Stimulated activated CD8-positive, alpha-beta memory T cell treated with anti-CD3 and anti-CD28 coated beads, Interleukin-15, amount 100 ng/mL, for 4 hours (primary cell): ENCODE results near the gene TAF8.

Source experiments
- DNase-seq, 2 donors: peaks; one replicate each; pipeline ENCODE4 v3.0.0-alpha.2; 2020; ENCODE audit warnings: low read depth in 2 of 2

The TAF8 gene

GRCh38 chr6:42095776-42096541, 45.6 kb downstream of the TAF8 start:
- DNase-seq, result no peak

GRCh38 chr6:42099340-42100028, 49.2 kb downstream of the TAF8 start:
- no peak for DNase-seq

GRCh38 chr6:42100029-42100901, 49.9 kb downstream of the TAF8 start:
- DNase-seq, result no peak

GRCh38 chr6:42101186-42101657, 50.9 kb downstream of the TAF8 start:
- DNase-seq, result no peak

- no peak for DNase-seq
Measured at GRCh38 chr6:42103216-42103615, 52.9 kb downstream of the TAF8 start.

GRCh38 chr6:42103753-42104094, 53.4 kb downstream of the TAF8 start:
- DNase-seq, result no peak

GRCh38 chr6:42104095-42104803, 53.9 kb downstream of the TAF8 start:
- peak; percentile 25 to 52 for DNase-seq

- DNase-seq, result no peak
Measured at GRCh38 chr6:42104804-42105125, 54.4 kb downstream of the TAF8 start.

GRCh38 chr6:42105156-42105648, 54.9 kb downstream of the TAF8 start:
- DNase-seq, result no peak

GRCh38 chr6:42105709-42106108, 55.4 kb downstream of the TAF8 start:
- no peak for DNase-seq

GRCh38 chr6:42106112-42107023, 56.0 kb downstream of the TAF8 start:
- DNase-seq, result no peak

GRCh38 chr6:42108071-42108470, 57.7 kb downstream of the TAF8 start:
- DNase-seq, result no peak

GRCh38 chr6:42110683-42111082, 60.4 kb downstream of the TAF8 start:
- DNase-seq, result no peak

GRCh38 chr6:42112351-42112750, 62.0 kb downstream of the TAF8 start:
- DNase-seq, result no peak

- DNase-seq, result no peak
Measured at GRCh38 chr6:42113936-42114636, 63.8 kb downstream of the TAF8 start.

GRCh38 chr6:42117843-42118161, 67.5 kb downstream of the TAF8 start:
- no peak for DNase-seq

GRCh38 chr6:42118162-42119001, 68.1 kb downstream of the TAF8 start:
- no peak for DNase-seq

GRCh38 chr6:42120895-42121865, 70.9 kb downstream of the TAF8 start:
- DNase-seq, result no peak
